Measurements from ENCODE around the gene FBXO3. TPM values are rescaled to one million over a fixed set of nuclear protein-coding genes. Genes with fewer than 3 reads are reported as not detected.

Gene FBXO3
- total and polyA plus RNA-seq, 2 of the 8 experiments (the other 6 are each of a cell fraction or from before 2014, with no cell fraction given): 15.9 to 25.7 TPM

DNA sequence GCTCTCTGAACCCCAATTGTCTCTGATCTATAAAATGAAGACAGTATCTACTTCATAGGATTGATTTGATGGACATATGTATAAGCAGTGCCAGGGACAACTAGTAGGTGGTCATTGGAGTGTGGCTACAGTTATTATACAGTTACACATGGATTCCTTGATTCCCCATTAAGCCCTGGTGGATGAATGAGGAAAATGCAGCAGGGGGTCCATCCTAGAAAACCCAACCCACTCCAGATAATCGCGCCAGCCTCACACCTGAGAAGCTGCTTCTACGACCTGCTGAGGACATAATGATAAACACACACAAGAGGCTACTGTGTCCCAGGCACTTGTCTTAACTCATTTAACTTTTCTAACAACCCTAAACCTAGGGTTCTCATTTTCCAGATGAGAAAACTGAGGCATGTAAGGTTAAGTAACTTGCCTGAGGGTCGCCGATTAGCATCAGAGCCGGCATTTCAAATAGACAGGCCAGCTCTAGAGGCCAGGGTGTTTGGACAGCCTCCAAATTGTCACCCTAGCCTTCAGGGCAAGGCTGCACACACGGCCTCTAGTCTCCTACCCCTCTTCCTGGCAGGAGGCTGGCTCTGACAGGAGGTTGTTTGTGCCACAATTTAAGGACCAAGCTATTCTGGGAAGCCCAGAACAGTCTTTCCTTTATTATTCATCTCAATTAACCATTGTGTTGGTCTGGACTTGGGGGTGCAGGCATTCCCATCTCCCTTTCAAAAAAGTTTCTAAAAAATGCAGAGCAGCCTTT lies 69.9 kb downstream of the FBXO3 start:
- Histone ChIP-seq H4K20me1 (replicated peaks in 1 of 2; ENCODE audit: control insufficient read depth in 1 of 2, insufficient read depth in 2 of 2, low read length in 2 of 2) (peaks cover 0 to under 1% of the 10 kb centered on the region in 2 experiments), H3K56ac (replicated peaks; ENCODE audit: insufficient read length, low read depth, low read length) (no peak overlapping the region), H3K36me3 (ENCODE audit: control insufficient read depth in 2 of 4, insufficient read depth in 4 of 4, low read length in 3 of 4) (peaks cover under 1 to 7% (median 4%) of the 10 kb centered on the region in 4 experiments; a peak in 6 of 8 replicates), H3K9ac (replicated peaks in 1 of 4; ENCODE audit: extremely low read depth in 1 of 4, low read depth in 3 of 4, low read length in 3 of 4) (no peak overlapping the region), H3K4ac (replicated peaks; ENCODE audit: insufficient read length, low read depth, low read length) (no peak overlapping the region), H4K8ac (ENCODE audit: extremely low read depth, insufficient read depth, low read length) (no peak overlapping the region), H3K4me1 (replicated peaks in 1 of 4; ENCODE audit: control insufficient read depth in 3 of 4, insufficient read depth in 4 of 4, low read length in 3 of 4) (peaks cover 0 to 7% (median 4%) of the 10 kb centered on the region in 4 experiments; a peak in 6 of 7 replicates), H3K23me2 (ENCODE audit: low read depth, low read length) (peaks cover 7% of the 10 kb centered on the region; the same call in 1 of the 2 replicates), H2AK5ac (ENCODE audit: low read depth, low read length) (no peak overlapping the region), H4K91ac (replicated peaks; ENCODE audit: insufficient read length, low read length) (no peak overlapping the region), H2BK120ac (replicated peaks; ENCODE audit: low read depth, low read length) (no peak overlapping the region), H4K5ac (ENCODE audit: insufficient read length, low read depth, low read length) (no peak overlapping the region), H2BK20ac (ENCODE audit: low read length) (no peak overlapping the region), H3K79me2 (ENCODE audit: control insufficient read depth in 1 of 2, insufficient read depth in 2 of 2, low read length in 2 of 2) (no peaks in the 10 kb centered on the region), H3K14ac (ENCODE audit: insufficient read length) (no peak overlapping the region), H3K27me3 (replicated peaks in 1 of 4; ENCODE audit: control insufficient read depth in 3 of 4, extremely low read depth in 1 of 4, insufficient read depth in 3 of 4, low read length in 3 of 4) (peaks cover 0 to 7% (median 1%) of the 10 kb centered on the region in 4 experiments; a peak in 4 of 7 replicates), H3K4me2 (ENCODE audit: insufficient read depth in 1 of 2, low read depth in 2 of 2, low read length in 2 of 2) (no peak overlapping the region), H3K18ac (ENCODE audit: extremely low read depth, low read length) (no peak overlapping the region), H2BK5ac (ENCODE audit: low read depth, low read length) (no peak overlapping the region), H3K23ac (ENCODE audit: insufficient read length) (no peak overlapping the region), H2AFZ (ENCODE audit: low read length) (no peak overlapping the region), H3K9me3 (ENCODE audit: insufficient read depth in 2 of 2, low read depth in 1 of 2, low read length in 1 of 2) (no peaks in the 10 kb centered on the region), H3K79me1 (ENCODE audit: low read depth, low read length) (no peaks in the 10 kb centered on the region), H3K27ac (ENCODE audit: low read depth, low read length) (no peak overlapping the region), H3K4me3 (ENCODE audit: extremely low read depth in 1 of 4, insufficient read depth in 2 of 4, low read depth in 3 of 4, low read length in 4 of 4) (no peak overlapping the region), H2BK12ac (ENCODE audit: low read depth, low read length) (no peak overlapping the region), H2BK15ac (ENCODE audit: low read length) (no peak overlapping the region)
- FAIRE-seq: no peak
- ChIA-PET POLR2A (ENCODE audit: partially characterized antibody) (interaction anchor here (1.2 kb wide), 1 partner anchor 20 kb away, joined by 4 read pairs; no protein-coding TSS in a partner anchor), CTCF (ENCODE audit: partially characterized antibody) (interaction anchor here (0.7 to 2.3 kb wide), 5 partner anchors 9 to 277 kb away, joined by 3 to 7 read pairs (median 3); no protein-coding TSS in a partner anchor)
- no peak for DNase-seq (ENCODE audit: low read depth in 1 of 2, low spot score in 2 of 2)
- TF ChIP-seq, protein P1, sequence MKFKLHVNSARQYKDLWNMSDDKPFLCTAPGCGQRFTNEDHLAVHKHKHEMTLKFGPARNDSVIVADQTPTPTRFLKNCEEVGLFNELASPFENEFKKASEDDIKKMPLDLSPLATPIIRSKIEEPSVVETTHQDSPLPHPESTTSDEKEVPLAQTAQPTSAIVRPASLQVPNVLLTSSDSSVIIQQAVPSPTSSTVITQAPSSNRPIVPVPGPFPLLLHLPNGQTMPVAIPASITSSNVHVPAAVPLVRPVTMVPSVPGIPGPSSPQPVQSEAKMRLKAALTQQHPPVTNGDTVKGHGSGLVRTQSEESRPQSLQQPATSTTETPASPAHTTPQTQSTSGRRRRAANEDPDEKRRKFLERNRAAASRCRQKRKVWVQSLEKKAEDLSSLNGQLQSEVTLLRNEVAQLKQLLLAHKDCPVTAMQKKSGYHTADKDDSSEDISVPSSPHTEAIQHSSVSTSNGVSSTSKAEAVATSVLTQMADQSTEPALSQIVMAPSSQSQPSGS (IDR thresholded peaks at IDR 0.05; ENCODE audit: low read length): no peak
- TF ChIP-seq, protein P2, sequence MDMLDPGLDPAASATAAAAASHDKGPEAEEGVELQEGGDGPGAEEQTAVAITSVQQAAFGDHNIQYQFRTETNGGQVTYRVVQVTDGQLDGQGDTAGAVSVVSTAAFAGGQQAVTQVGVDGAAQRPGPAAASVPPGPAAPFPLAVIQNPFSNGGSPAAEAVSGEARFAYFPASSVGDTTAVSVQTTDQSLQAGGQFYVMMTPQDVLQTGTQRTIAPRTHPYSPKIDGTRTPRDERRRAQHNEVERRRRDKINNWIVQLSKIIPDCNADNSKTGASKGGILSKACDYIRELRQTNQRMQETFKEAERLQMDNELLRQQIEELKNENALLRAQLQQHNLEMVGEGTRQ (IDR thresholded peaks at IDR 0.05; ENCODE audit: low read length): no peak
- TF ChIP-seq EZH2 (IDR thresholded peaks at IDR 0.05; ENCODE audit: low read depth, low read length, severe bottlenecking) (no peak), SIRT6 (IDR thresholded peaks at IDR 0.05; ENCODE audit: low read length) (no peak), TBP (IDR thresholded peaks at IDR 0.05; ENCODE audit: low read depth, low read length) (no peak), NRF1 (IDR thresholded peaks at IDR 0.05; ENCODE audit: low read depth, low read length) (no peak), SUZ12 (IDR thresholded peaks at IDR 0.05; ENCODE audit: low read length) (no peak), SAP30 (IDR thresholded peaks at IDR 0.05; ENCODE audit: insufficient read depth, insufficient replicate concordance, low read length) (no peak)
- 83% methylated on average over 7 of the region's 7 CpGs; no CpG with 5 or more reads in 1 of the 2 experiments for WGBS, 2 experiments (ENCODE audit: extremely low coverage in 1 of 2, insufficient coverage in 1 of 2, insufficient read length in 1 of 2, insufficient replicate concordance in 2 of 2, low coverage in 1 of 2, low lambda C conversion rate in 2 of 2, missing lambda C conversion rate in 1 of 2)

Measured in H1 (cell line).